GM13977 (cell line): ENCODE results near the gene RAB7A.
A peak's percentile ranks its signal among the peaks of the same experiment; 100 is the strongest.

Source experiments
- DNase-seq: peaks from one replicate; pipeline ENCODE4 v3.0.0; 2012; ENCODE audit warnings: low spot score
- CTCF ChIP-seq: IDR thresholded peaks from 2 replicates; pipeline ENCODE4 v1.5.1; 2012; ENCODE audit warnings: mild to moderate bottlenecking, control low read depth; ENCODE audit not compliant: insufficient read depth; ENCODE audit errors: extremely low read depth, missing control alignments
- in situ Hi-C: fragments of 300-500 bp; cut with MboI; formaldehyde crosslinking; loops from one replicate; pipeline ENCODE4 v1.12.0; 2022; ENCODE audit warnings: low sequenced_read_pairs, low pct_unique_long_range_greater_than_20kb, mixed read lengths, inconsistent platforms; ENCODE audit not compliant: unreplicated experiment

RAB7A gene

GRCh38 chr3:128855569-128855968 is 129.6 kb downstream of the RAB7A start:
- in situ Hi-C loops, result no loop called here
- no peak for TF ChIP-seq CTCF
- DNase-seq, result no peak

- DNase-seq, result no peak
- TF ChIP-seq CTCF, result no peak
- in situ Hi-C loops, result no loop called here
Observed at GRCh38 chr3:128858167-128858566, 132.2 kb downstream of the RAB7A start.

- TF ChIP-seq CTCF, result no peak
- in situ Hi-C loops, result no loop called here
- DNase-seq, result no peak
Observed at GRCh38 chr3:128859630-128860029, 133.6 kb downstream of the RAB7A start.

GRCh38 chr3:128861491-128861890 is 135.5 kb downstream of the RAB7A start:
- no peak for TF ChIP-seq CTCF

GRCh38 chr3:128863560-128863959 is 137.6 kb downstream of the RAB7A start:
- in situ Hi-C loops, result no loop called here
- TF ChIP-seq CTCF, result peak; percentile 40
- DNase-seq, result no peak

More at GRCh38 chr3:128861491-128861890, 135.5 kb downstream of the RAB7A start:
- DNase-seq, result no peak
- in situ Hi-C loops, result no loop called here
